Left hindlimb (tissue), 1 donor: ENCODE results near the gene CH25H.
"Not testable (repeated sequence)": the region's sequence is repeated elsewhere in the genome, so short reads cannot be mapped to it uniquely, and the experiment has no call there.

Source experiments
- DNase-seq: peaks from one replicate; pipeline ENCODE4 v3.0.0-alpha.2; 2018

Gene CH25H

GRCh38 chr10:89189211-89189734 is 17.8 kb downstream of the CH25H start:
- no peak for DNase-seq

- no peak for DNase-seq
These were observed 21.5 kb downstream of the CH25H start for GRCh38 chr10:89185658-89186057.

GRCh38 chr10:89184638-89185037 is 22.5 kb downstream of the CH25H start:
- DNase-seq: no peak

GRCh38 chr10:89183571-89183970 is 23.5 kb downstream of the CH25H start:
- no peak for DNase-seq

GRCh38 chr10:89182894-89183293 is 24.2 kb downstream of the CH25H start:
- no peak for DNase-seq

- no peak for DNase-seq
These were observed 31.3 kb downstream of the CH25H start for GRCh38 chr10:89175816-89176215.

GRCh38 chr10:89173075-89173474 is 34.0 kb downstream of the CH25H start:
- no peak for DNase-seq

- DNase-seq: no peak
These were observed 35.1 kb downstream of the CH25H start for GRCh38 chr10:89171996-89172395.

GRCh38 chr10:89171263-89171872 is 35.7 kb downstream of the CH25H start:
- DNase-seq: no peak

GRCh38 chr10:89168354-89168900 is 38.7 kb downstream of the CH25H start:
- not testable (repeated sequence) for DNase-seq

- no peak for DNase-seq
These were observed 39.2 kb downstream of the CH25H start for GRCh38 chr10:89167915-89168314.

- DNase-seq: no peak
These were observed 41.2 kb downstream of the CH25H start for GRCh38 chr10:89165923-89166322.

GRCh38 chr10:89164920-89165319 is 42.2 kb downstream of the CH25H start:
- no peak for DNase-seq

GRCh38 chr10:89164080-89164479 is 43.0 kb downstream of the CH25H start:
- DNase-seq: no peak

GRCh38 chr10:89163265-89163995 is 43.7 kb downstream of the CH25H start:
- DNase-seq: no peak

- DNase-seq: no peak
These were observed 44.5 kb downstream of the CH25H start for GRCh38 chr10:89162596-89162995.

GRCh38 chr10:89160339-89160738 is 46.8 kb downstream of the CH25H start:
- DNase-seq: no peak

GRCh38 chr10:89159761-89160160 is 47.4 kb downstream of the CH25H start:
- no peak for DNase-seq

- no peak for DNase-seq
These were observed 47.8 kb downstream of the CH25H start for GRCh38 chr10:89159316-89159715.

- no peak for DNase-seq
These were observed 48.7 kb downstream of the CH25H start for GRCh38 chr10:89158446-89158845.

- DNase-seq: no peak
These were observed 50.8 kb downstream of the CH25H start for GRCh38 chr10:89156161-89156835.
